SW 1271 (cell line): ENCODE measurements around the gene KRT77.
"Not testable (repeated sequence)": the region's sequence is repeated elsewhere in the genome, so short reads cannot be mapped to it uniquely, and the experiment has no call there.

Experiments used
- DNase-seq, 2 experiments: peaks; one replicate each; lab custom pipeline; 2025; lab: John Stamatoyannopoulos, UW

KRT77 gene

GRCh38 chr12:52703424-52703823, at the start of gene KRT77:
Gene KRT77, minus strand, starts transcription at chr12:52703524. Its CDS starts 90 bp downstream, at chr12:52703434.
- no peak for DNase-seq

- no peak for DNase-seq
Observed at GRCh38 chr12:52752516-52752915, 49.2 kb upstream of the KRT77 start.

GRCh38 chr12:52751795-52752194, 48.5 kb upstream of the KRT77 start:
- DNase-seq: no peak

- not testable (repeated sequence) for DNase-seq
Observed at GRCh38 chr12:52750532-52750931, 47.2 kb upstream of the KRT77 start.

GRCh38 chr12:52749827-52750226, 46.5 kb upstream of the KRT77 start:
- DNase-seq: no peak

- DNase-seq: no peak
Observed at GRCh38 chr12:52748578-52748977, 45.3 kb upstream of the KRT77 start.

GRCh38 chr12:52745554-52745953, 42.2 kb upstream of the KRT77 start:
- no peak for DNase-seq

- DNase-seq: no peak
Observed at GRCh38 chr12:52744493-52745156, 41.3 kb upstream of the KRT77 start.

- no peak for DNase-seq
Observed at GRCh38 chr12:52742822-52743457, 39.6 kb upstream of the KRT77 start.

- no peak for DNase-seq
Observed at GRCh38 chr12:52742196-52742580, 38.9 kb upstream of the KRT77 start.

GRCh38 chr12:52741375-52742195, 38.3 kb upstream of the KRT77 start:
- DNase-seq: peak in 1 of 2 experiments; percentile 11

GRCh38 chr12:52740584-52740983, 37.3 kb upstream of the KRT77 start:
- no peak for DNase-seq

GRCh38 chr12:52739963-52740362, 36.6 kb upstream of the KRT77 start:
- no peak for DNase-seq

GRCh38 chr12:52735816-52736632, 32.7 kb upstream of the KRT77 start:
- DNase-seq: no peak

GRCh38 chr12:52735106-52735505, 31.8 kb upstream of the KRT77 start:
- no peak for DNase-seq

- DNase-seq: no peak
Observed at GRCh38 chr12:52730793-52731192, 27.5 kb upstream of the KRT77 start.

- no peak for DNase-seq
Observed at GRCh38 chr12:52730383-52730782, 27.1 kb upstream of the KRT77 start.

GRCh38 chr12:52729147-52729546, 25.8 kb upstream of the KRT77 start:
- DNase-seq: no peak

GRCh38 chr12:52728374-52728773, 25.1 kb upstream of the KRT77 start:
- no peak for DNase-seq

GRCh38 chr12:52727037-52727436, 23.7 kb upstream of the KRT77 start:
- no peak for DNase-seq

GRCh38 chr12:52726451-52726850, 23.1 kb upstream of the KRT77 start:
- DNase-seq: no peak

GRCh38 chr12:52724384-52724783, 21.1 kb upstream of the KRT77 start:
- DNase-seq: no peak
